Keratinocyte (primary cell): ENCODE measurements around the gene HTR3C.

Source experiments
- CTCF ChIP-seq, 3 experiments: IDR thresholded peaks in 1 of 3; conservative IDR thresholded peaks in 1 of 3; optimal IDR thresholded peaks in 1 of 3; 2 replicates in 2 of 3; 3 replicates in 1 of 3; pipeline versions ENCODE3 to v1.5.1; 2011; ENCODE audit warnings: low read length in 3 of 3, mild to moderate bottlenecking in 3 of 3, moderate library complexity in 2 of 3, control low read depth in 1 of 3, inconsistent platforms in 1 of 3; ENCODE audit not compliant: insufficient read depth in 2 of 3; ENCODE audit errors: extremely low read depth in 1 of 3
- EZH2 ChIP-seq: IDR thresholded peaks from one replicate; pipeline ENCODE4 v1.6.1; 2012; ENCODE audit warnings: inconsistent platforms, mild to moderate bottlenecking, low read length, moderate library complexity

- TF ChIP-seq CTCF (optimal IDR thresholded peaks at IDR 0.05 in 1 of 3, IDR thresholded peaks at IDR 0.05 in 1 of 3, conservative IDR thresholded peaks at IDR 0.05 in 1 of 3; ENCODE audit: extremely low read depth in 1 of 3, insufficient read depth in 2 of 3, low read length in 3 of 3), result no peak
- no peak for TF ChIP-seq EZH2
These were observed 29.6 kb downstream of the HTR3C start for GRCh38 chr3:184082465-184082864.
